NB4 (cell line): ENCODE measurements around the gene FBXO28.

Experiments used
- DNase-seq: peaks from one replicate; pipeline ENCODE4 v3.0.0; 2010; ENCODE audit warnings: low read depth
- H3K4me3 ChIP-seq: one replicate; pipeline ENCODE4 v1.5.1; 2011; ENCODE audit warnings: mild to moderate bottlenecking, low read depth, low read length, moderate library complexity
- CTCF ChIP-seq: IDR thresholded peaks from one replicate; pipeline ENCODE4 v1.5.1; 2012; ENCODE audit warnings: low read depth, low read length
- MAX ChIP-seq: IDR thresholded peaks from 2 replicates; pipeline ENCODE4 v1.6.1; 2011; ENCODE audit warnings: low read depth, low read length
- MYC ChIP-seq: IDR thresholded peaks from 2 replicates; pipeline ENCODE4 v1.6.1; 2011; ENCODE audit warnings: low read depth, low read length
- POLR2A ChIP-seq: IDR thresholded peaks from 2 replicates; pipeline ENCODE4 v1.6.1; 2011; ENCODE audit warnings: mild to moderate bottlenecking; ENCODE audit not compliant: insufficient read length; ENCODE audit errors: extremely low read depth

Gene FBXO28

GRCh38 chr1:224098007-224098406, 15.9 kb upstream of the FBXO28 start:
- no peak for DNase-seq
- H3K4me3 ChIP-seq: no peak overlapping the region
- no peak for TF ChIP-seq MYC
- no peak for TF ChIP-seq POLR2A
- no peak for TF ChIP-seq MAX
- TF ChIP-seq CTCF: no peak

- H3K4me3 ChIP-seq: no peak overlapping the region
- TF ChIP-seq POLR2A: no peak
- TF ChIP-seq CTCF: peak; percentile 59
- peak; percentile 44; the same call in 1 of the 2 replicates for TF ChIP-seq MAX
- TF ChIP-seq MYC: peak; percentile 50; the same call in 1 of the 2 replicates
- peak; percentile 74 for DNase-seq
Observed at GRCh38 chr1:224106568-224107281, 7.2 kb upstream of the FBXO28 start.

- no peak for DNase-seq
- no peak for TF ChIP-seq CTCF
- TF ChIP-seq POLR2A: no peak
- TF ChIP-seq MYC: no peak
- TF ChIP-seq MAX: no peak
- H3K4me3 ChIP-seq: no peak overlapping the region
Observed at GRCh38 chr1:224107282-224107625, 6.7 kb upstream of the FBXO28 start.

GRCh38 chr1:224108991-224109390, 4.9 kb upstream of the FBXO28 start:
- DNase-seq: no peak
- H3K4me3 ChIP-seq: no peak overlapping the region
- TF ChIP-seq CTCF (no peak), MYC (no peak), POLR2A (no peak), MAX (no peak)

- no peak for DNase-seq
- no peak for TF ChIP-seq MYC
- no peak for TF ChIP-seq MAX
- no peak for TF ChIP-seq CTCF
- no peak for TF ChIP-seq POLR2A
- no peak overlapping the region for H3K4me3 ChIP-seq
Observed at GRCh38 chr1:224109981-224110380, 3.9 kb upstream of the FBXO28 start.
